Testis (tissue), 3 donors: Measurements from ENCODE around the gene ARHGEF11. TPM values are rescaled to one million over a fixed set of nuclear protein-coding genes. Genes with fewer than 3 reads are reported as not detected.

Experiments
- DNase-seq: peaks from one replicate; pipeline ENCODE4 v3.0.0-alpha.2; 2019
- H3K27ac ChIP-seq, 2 donors: fragments of 200-600 bp; sonication (generic); one replicate each; pipeline ENCODE4 v1.5.1; 2019
- H3K27me3 ChIP-seq: fragments of 200-600 bp; sonication (generic); one replicate; pipeline ENCODE4 v1.5.1; 2019
- H3K36me3 ChIP-seq: fragments of 200-600 bp; sonication (generic); one replicate; pipeline ENCODE4 v1.5.1; 2017; ENCODE audit warnings: low read depth; ENCODE audit errors: missing control alignments
- H3K4me1 ChIP-seq: fragments of 200-600 bp; sonication (generic); one replicate; pipeline ENCODE4 v1.5.1; 2019
- H3K4me3 ChIP-seq, 2 donors: fragments of 200-600 bp; sonication (generic); one replicate each; pipeline ENCODE4 v1.5.1; 2017 to 2019
- H3K9me3 ChIP-seq: fragments of 200-600 bp; sonication (generic); one replicate; pipeline ENCODE4 v1.5.1; 2017
- POLR2A ChIP-seq: fragments of 450-650 bp; IDR thresholded peaks from one replicate; pipeline ENCODE4 v1.6.1; 2017; ENCODE audit warnings: antibody characterized with exemption, mild to moderate bottlenecking, moderate library complexity
- WGBS, 2 donors: methylation state at CpG; one replicate each; pipeline ENCODE4 v1.1.5; 2018; 5-methylcytosine and 5-hydroxymethylcytosine counted together
- intact Hi-C: fragments of 100-400 bp; cut with DNase I; formaldehyde crosslinking; loops from one replicate; pipeline ENCODE4 v1.15.1; 2023; ENCODE audit warnings: low total_unique reads
- polyA plus RNA-seq: library from polyadenylated mRNA; stranded (reverse); fragments of 350-450 nt; fragmentation: Illumina TruSeq; extraction: RNeasy Lipid Tissue Mini Kit (QIAGEN cat#74804); gene quantifications from one replicate; pipeline ENCODE4 v1.2.3, GENCODE V29; 2014; ENCODE audit warnings: low read depth, low replicate concordance; ENCODE audit not compliant: insufficient read depth
- total RNA-seq, 2 donors: library from RNA; depleted of rRNA; stranded (reverse); fragments of >200 nt; gene quantifications; one replicate each; pipeline ENCODE4 v1.2.3, GENCODE V29; 2016
- TF ChIP-seq, protein P1 (sequence below), 3 experiments: fragments of 450-650 bp in 2 of 3; fragments of 200-600 bp in 1 of 3; sonication (generic) in 1 of 3; IDR thresholded peaks; one replicate each; pipeline ENCODE4 v1.5.1; 2016 to 2019; ENCODE audit warnings: antibody characterized with exemption in 3 of 3, mild to moderate bottlenecking in 2 of 3, moderate library complexity in 1 of 3

Gene ARHGEF11
- total and polyA plus RNA-seq, 3 donors from 2014 or later: 69.2 to 120 (median 113) TPM

DNA sequence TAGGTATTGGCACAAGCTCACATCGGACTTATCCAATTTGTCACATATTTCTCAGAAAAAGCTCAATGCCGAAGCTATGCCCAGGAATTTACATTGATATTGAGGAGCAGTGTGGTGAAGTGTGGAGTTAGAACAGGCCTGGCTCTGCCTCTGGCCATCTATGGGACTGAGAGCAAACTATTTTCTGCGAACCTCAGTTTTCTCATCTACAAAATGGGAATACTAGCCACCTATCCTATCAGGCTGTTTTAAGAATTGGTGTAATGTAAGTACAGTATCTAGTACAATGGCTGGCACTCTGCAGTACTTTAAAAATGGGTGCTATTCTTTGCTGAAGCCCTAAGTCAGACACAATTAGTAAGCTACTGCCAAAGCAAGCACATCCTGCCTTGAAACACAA is 47.2 kb downstream of the ARHGEF11 start:
- Histone ChIP-seq H3K4me1 (no peaks in the 10 kb centered on the region), H3K9me3 (no peaks in the 10 kb centered on the region), H3K4me3 (no peak overlapping the region), H3K27ac (no peak overlapping the region), H3K36me3 (no peaks in the 10 kb centered on the region), H3K27me3 (no peaks in the 10 kb centered on the region)
- no peak for DNase-seq
- TF ChIP-seq, protein P1, sequence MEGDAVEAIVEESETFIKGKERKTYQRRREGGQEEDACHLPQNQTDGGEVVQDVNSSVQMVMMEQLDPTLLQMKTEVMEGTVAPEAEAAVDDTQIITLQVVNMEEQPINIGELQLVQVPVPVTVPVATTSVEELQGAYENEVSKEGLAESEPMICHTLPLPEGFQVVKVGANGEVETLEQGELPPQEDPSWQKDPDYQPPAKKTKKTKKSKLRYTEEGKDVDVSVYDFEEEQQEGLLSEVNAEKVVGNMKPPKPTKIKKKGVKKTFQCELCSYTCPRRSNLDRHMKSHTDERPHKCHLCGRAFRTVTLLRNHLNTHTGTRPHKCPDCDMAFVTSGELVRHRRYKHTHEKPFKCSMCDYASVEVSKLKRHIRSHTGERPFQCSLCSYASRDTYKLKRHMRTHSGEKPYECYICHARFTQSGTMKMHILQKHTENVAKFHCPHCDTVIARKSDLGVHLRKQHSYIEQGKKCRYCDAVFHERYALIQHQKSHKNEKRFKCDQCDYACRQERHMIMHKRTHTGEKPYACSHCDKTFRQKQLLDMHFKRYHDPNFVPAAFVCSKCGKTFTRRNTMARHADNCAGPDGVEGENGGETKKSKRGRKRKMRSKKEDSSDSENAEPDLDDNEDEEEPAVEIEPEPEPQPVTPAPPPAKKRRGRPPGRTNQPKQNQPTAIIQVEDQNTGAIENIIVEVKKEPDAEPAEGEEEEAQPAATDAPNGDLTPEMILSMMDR (IDR thresholded peaks at IDR 0.05): no peak
- no peak for TF ChIP-seq POLR2A
- WGBS, 2 donors: 92 to 96% methylated on average over 3 of the region's 3 CpGs
- intact Hi-C loops: no loop called here

DNA sequence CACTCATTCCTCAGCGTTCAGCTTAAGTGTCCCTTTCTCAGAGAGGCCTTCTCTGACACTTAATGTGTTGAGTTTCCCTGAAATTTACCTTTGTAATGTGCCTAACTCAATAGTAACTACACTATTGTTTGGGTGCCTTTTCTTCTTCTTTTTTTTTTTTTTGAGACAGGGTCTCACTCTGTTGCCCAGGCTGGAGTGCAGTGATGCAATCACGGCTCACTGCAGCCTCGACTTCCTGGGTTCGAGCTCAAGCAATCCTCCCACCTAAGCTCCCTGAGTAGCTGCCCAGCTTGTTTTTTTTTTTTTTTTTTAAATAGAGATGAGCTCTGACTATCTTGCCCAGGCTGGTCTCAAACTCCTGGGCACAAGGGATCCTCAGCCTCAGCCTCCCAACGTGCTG is 50.1 kb downstream of the ARHGEF11 start:
- 85 to 88% methylated on average over 5 of the region's 5 CpGs for WGBS, 2 donors
- intact Hi-C loops: no loop called here
- Histone ChIP-seq H3K27ac (no peak overlapping the region), H3K4me1 (no peaks in the 10 kb centered on the region), H3K9me3 (no peaks in the 10 kb centered on the region), H3K36me3 (no peaks in the 10 kb centered on the region), H3K4me3 (no peak overlapping the region), H3K27me3 (no peaks in the 10 kb centered on the region)
- no peak for TF ChIP-seq POLR2A
- TF ChIP-seq, protein P1 (IDR thresholded peaks at IDR 0.05): no peak
- DNase-seq: no peak

DNA sequence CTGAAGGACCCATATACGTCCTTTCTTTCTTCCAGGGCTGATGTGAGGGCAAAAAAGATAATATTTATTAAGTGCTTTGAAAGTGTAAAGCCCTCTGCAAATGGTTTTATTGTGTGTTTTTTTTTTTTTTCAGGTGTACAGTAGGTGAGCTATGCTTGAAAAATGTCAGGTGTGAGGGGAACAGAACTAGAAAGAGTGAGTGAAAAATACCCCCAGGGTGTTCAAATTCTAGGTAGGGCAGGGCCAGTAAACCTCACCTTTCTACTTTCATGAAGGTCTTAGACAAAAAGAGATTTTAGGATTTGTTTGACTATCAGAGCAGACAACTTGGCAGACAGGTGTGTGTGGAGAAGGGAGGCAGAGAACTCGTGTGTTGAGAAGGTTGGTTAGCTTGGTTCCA is 51.3 kb downstream of the ARHGEF11 start:
- intact Hi-C loops: no loop called here
- WGBS, 2 donors: 75 to 79% methylated on average over 2 of the region's 2 CpGs
- H3K4me3 ChIP-seq: no peak overlapping the region
- H3K36me3 ChIP-seq: no peaks in the 10 kb centered on the region
- DNase-seq: no peak
- TF ChIP-seq, protein P1 (IDR thresholded peaks at IDR 0.05): no peak
- TF ChIP-seq POLR2A: no peak
- H3K9me3 ChIP-seq: no peaks in the 10 kb centered on the region
- H3K27me3 ChIP-seq: no peaks in the 10 kb centered on the region
- H3K27ac ChIP-seq: no peak overlapping the region
- H3K4me1 ChIP-seq: no peaks in the 10 kb centered on the region

DNA sequence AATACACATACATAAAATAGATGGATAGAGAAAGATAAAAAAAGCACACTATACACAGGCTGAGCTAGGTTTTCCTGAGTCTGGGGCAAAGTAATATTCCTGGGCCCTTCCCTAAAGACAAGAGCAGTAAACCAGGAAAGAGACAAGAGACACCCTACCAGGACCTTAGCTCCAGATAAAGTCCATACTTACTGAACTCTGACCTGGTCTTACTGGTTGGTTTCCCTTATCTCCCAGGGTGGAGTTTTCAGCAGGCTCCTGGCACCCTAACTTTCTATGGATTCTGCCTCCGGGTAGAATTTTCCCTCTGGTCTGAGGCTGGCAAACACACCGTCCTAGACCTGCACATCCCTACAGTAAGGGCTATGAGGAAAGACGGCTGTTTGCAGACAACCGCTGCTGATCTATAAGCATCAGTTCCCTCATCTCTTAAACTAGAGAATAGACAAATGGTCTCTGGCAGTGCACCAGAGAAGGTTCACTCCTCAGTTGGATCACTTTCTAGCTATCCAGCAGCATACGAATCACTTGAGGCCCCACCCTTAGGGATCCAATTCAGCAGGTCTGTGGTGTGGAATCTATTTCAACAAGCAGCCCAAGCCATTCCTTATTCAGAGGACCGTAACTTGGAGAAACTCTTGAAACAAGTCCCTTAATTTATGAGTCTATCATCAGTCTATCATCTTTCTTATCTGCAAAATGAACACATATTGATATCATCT is 52.0 kb downstream of the ARHGEF11 start:
- 87 to 91% methylated on average over 6 of the region's 6 CpGs for WGBS, 2 donors

More for the DNA sequence above, 52.0 kb downstream of the ARHGEF11 start:
- Histone ChIP-seq H3K27ac (no peak overlapping the region), H3K27me3 (no peaks in the 10 kb centered on the region), H3K36me3 (no peaks in the 10 kb centered on the region), H3K4me1 (no peaks in the 10 kb centered on the region), H3K9me3 (no peaks in the 10 kb centered on the region), H3K4me3 (no peak overlapping the region)
- no peak for DNase-seq
- TF ChIP-seq, protein P1 (IDR thresholded peaks at IDR 0.05): no peak
- no peak for TF ChIP-seq POLR2A
- intact Hi-C loops: no loop called here
